Measurements from ENCODE around the gene MRAS. TPM values are rescaled to one million over a fixed set of nuclear protein-coding genes. Genes with fewer than 3 reads are reported as not detected.

The MRAS gene
- polyA plus RNA-seq, 1 donor from 2014 or later: 52.8 TPM

DNA sequence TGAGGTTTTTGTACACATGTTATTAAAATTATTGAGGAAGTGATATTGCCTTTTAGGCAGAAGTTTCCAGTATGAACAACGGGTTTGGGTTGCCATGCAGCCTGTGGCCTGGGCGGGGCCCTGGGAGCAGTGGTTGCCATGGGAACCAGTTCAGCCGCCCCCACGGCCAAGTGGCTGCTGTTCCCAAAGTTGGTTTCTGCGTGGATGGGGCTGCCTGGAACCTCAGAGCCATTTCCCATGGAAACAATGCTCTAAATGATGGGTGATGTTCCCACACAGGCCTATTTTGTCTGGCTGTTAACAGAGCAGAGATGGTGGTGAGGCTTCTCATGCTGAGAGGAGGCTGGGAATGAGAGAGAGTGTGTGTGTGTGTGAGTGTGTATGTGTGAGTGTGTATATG, 19.5 kb downstream of the MRAS start:
- no peaks in the 10 kb centered on the region for H3K79me2 ChIP-seq (replicated peaks; ENCODE audit: insufficient read depth, low read length)
- no peak overlapping the region for H3K4me2 ChIP-seq (ENCODE audit: low read length)
- no peak overlapping the region for H3K9ac ChIP-seq (ENCODE audit: low read length)
- H3K27me3 ChIP-seq (ENCODE audit: insufficient read depth, low read depth, low read length): no peaks in the 10 kb centered on the region
- H3K36me3 ChIP-seq (ENCODE audit: insufficient read depth, low read length): no peaks in the 10 kb centered on the region
- no peak overlapping the region for H2AFZ ChIP-seq (ENCODE audit: low read depth, low read length)
- H3K9me3 ChIP-seq (ENCODE audit: low read length): no peaks in the 10 kb centered on the region
- H4K20me1 ChIP-seq (ENCODE audit: insufficient read depth): no peaks in the 10 kb centered on the region
- H3K4me3 ChIP-seq (ENCODE audit: low read length): no peak overlapping the region
- H3F3A ChIP-seq (ENCODE audit: insufficient read depth, low read length, poor library complexity, severe bottlenecking): no peaks in the 10 kb centered on the region
- TF ChIP-seq, protein P1, sequence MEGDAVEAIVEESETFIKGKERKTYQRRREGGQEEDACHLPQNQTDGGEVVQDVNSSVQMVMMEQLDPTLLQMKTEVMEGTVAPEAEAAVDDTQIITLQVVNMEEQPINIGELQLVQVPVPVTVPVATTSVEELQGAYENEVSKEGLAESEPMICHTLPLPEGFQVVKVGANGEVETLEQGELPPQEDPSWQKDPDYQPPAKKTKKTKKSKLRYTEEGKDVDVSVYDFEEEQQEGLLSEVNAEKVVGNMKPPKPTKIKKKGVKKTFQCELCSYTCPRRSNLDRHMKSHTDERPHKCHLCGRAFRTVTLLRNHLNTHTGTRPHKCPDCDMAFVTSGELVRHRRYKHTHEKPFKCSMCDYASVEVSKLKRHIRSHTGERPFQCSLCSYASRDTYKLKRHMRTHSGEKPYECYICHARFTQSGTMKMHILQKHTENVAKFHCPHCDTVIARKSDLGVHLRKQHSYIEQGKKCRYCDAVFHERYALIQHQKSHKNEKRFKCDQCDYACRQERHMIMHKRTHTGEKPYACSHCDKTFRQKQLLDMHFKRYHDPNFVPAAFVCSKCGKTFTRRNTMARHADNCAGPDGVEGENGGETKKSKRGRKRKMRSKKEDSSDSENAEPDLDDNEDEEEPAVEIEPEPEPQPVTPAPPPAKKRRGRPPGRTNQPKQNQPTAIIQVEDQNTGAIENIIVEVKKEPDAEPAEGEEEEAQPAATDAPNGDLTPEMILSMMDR (IDR thresholded peaks at IDR 0.05; ENCODE audit: poor library complexity, severe bottlenecking): no peak
- no peak for TF ChIP-seq EZH2 (IDR thresholded peaks at IDR 0.05; ENCODE audit: borderline replicate concordance, insufficient read depth, low read length, poor library complexity, severe bottlenecking)
- no peak overlapping the region for H3K27ac ChIP-seq (ENCODE audit: low read length)
- no peaks in the 10 kb centered on the region for H3K9me2 ChIP-seq (ENCODE audit: insufficient read depth, low read length)

DNA sequence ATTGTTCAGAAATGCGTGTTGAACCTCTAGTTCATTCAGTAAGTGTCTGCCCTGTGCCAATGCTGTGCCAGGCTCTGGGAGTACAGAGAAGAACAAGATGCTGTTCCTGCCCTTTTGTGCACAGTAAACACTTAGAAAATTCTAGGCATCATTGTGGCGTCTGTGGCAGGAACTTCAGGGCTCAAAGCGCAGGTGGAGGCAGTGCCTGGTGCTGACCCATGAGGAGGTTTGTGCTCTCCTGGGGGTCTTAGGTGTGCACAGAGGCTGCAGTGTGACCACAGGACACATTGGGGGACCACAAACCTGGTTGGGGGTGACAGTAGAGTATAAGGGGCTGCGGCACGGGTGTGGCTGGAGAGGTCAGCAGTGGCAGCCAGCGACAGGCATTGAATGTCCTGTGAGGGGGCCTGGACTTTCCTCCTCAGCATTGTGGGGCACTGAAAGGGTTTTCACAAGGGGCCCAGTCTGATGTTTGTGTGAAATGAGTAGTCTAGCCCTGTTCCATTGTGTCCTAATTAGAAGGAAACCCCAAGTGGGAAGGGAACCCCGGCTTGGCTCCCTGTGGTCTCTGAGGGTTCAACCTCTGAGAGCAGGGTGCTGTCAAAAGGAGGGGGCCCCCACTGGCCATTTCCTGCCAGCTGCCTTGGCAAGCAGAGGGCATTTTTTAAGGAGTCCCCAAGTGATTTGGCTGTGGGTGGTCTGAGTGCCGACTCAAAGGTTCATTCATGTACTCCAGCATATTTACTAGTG, 20.9 kb downstream of the MRAS start:
- no peak overlapping the region for H2AFZ ChIP-seq (ENCODE audit: low read depth, low read length)
- no peak overlapping the region for H3K4me3 ChIP-seq (ENCODE audit: low read length)
- no peak overlapping the region for H3K9ac ChIP-seq (ENCODE audit: low read length)
- no peaks in the 10 kb centered on the region for H4K20me1 ChIP-seq (ENCODE audit: insufficient read depth)
- H3K4me2 ChIP-seq (ENCODE audit: low read length): no peak overlapping the region
- H3K79me2 ChIP-seq (replicated peaks; ENCODE audit: insufficient read depth, low read length): no peaks in the 10 kb centered on the region
- H3F3A ChIP-seq (ENCODE audit: insufficient read depth, low read length, poor library complexity, severe bottlenecking): no peaks in the 10 kb centered on the region
- H3K9me2 ChIP-seq (ENCODE audit: insufficient read depth, low read length): no peaks in the 10 kb centered on the region
- H3K9me3 ChIP-seq (ENCODE audit: low read length): no peaks in the 10 kb centered on the region
- H3K27me3 ChIP-seq (ENCODE audit: insufficient read depth, low read depth, low read length): no peaks in the 10 kb centered on the region
- peaks cover 2% of the 10 kb centered on the region for H3K36me3 ChIP-seq (ENCODE audit: insufficient read depth, low read length)
- H3K27ac ChIP-seq (ENCODE audit: low read length): no peak overlapping the region
- TF ChIP-seq SMC3 (conservative IDR thresholded peaks at IDR 0.05; ENCODE audit: poor library complexity): no peak
- no peak for TF ChIP-seq MXI1 (conservative IDR thresholded peaks at IDR 0.05; ENCODE audit: poor library complexity, severe bottlenecking)
- TF ChIP-seq RAD21 (conservative IDR thresholded peaks at IDR 0.05): no peak
- TF ChIP-seq, protein P1 (IDR thresholded peaks at IDR 0.05; ENCODE audit: poor library complexity, severe bottlenecking): no peak
- no peak for TF ChIP-seq POLR2AphosphoS5 (IDR thresholded peaks at IDR 0.05)
- TF ChIP-seq, protein P2, sequence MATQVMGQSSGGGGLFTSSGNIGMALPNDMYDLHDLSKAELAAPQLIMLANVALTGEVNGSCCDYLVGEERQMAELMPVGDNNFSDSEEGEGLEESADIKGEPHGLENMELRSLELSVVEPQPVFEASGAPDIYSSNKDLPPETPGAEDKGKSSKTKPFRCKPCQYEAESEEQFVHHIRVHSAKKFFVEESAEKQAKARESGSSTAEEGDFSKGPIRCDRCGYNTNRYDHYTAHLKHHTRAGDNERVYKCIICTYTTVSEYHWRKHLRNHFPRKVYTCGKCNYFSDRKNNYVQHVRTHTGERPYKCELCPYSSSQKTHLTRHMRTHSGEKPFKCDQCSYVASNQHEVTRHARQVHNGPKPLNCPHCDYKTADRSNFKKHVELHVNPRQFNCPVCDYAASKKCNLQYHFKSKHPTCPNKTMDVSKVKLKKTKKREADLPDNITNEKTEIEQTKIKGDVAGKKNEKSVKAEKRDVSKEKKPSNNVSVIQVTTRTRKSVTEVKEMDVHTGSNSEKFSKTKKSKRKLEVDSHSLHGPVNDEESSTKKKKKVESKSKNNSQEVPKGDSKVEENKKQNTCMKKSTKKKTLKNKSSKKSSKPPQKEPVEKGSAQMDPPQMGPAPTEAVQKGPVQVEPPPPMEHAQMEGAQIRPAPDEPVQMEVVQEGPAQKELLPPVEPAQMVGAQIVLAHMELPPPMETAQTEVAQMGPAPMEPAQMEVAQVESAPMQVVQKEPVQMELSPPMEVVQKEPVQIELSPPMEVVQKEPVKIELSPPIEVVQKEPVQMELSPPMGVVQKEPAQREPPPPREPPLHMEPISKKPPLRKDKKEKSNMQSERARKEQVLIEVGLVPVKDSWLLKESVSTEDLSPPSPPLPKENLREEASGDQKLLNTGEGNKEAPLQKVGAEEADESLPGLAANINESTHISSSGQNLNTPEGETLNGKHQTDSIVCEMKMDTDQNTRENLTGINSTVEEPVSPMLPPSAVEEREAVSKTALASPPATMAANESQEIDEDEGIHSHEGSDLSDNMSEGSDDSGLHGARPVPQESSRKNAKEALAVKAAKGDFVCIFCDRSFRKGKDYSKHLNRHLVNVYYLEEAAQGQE (IDR thresholded peaks at IDR 0.05; ENCODE audit: borderline replicate concordance): no peak
- no peak for TF ChIP-seq TAF1 (IDR thresholded peaks at IDR 0.05; ENCODE audit: low read depth)
- no peak for TF ChIP-seq EZH2 (IDR thresholded peaks at IDR 0.05; ENCODE audit: borderline replicate concordance, insufficient read depth, low read length, poor library complexity, severe bottlenecking)
